ENCODE measurements around the gene PRKCA. TPM values are rescaled to one million over a fixed set of nuclear protein-coding genes. Genes with fewer than 3 reads are reported as not detected.

The PRKCA gene
- total and polyA plus RNA-seq, 9 of the 15 experiments (the other 6 are each of a cell fraction or from before 2014, with no cell fraction given): 3.2 to 33.0 (median 17.8) TPM

- TF ChIP-seq CTCF (IDR thresholded peaks at IDR 0.05 in 2 of 3, conservative IDR thresholded peaks at IDR 0.05 in 1 of 3; ENCODE audit: insufficient read depth in 2 of 3, low read depth in 1 of 3, low read length in 3 of 3) (peak; percentile 39 to 54 (median 48); a peak in 5 of 6 replicates), RAD21 (CRISPR knock-in tag; conservative IDR thresholded peaks at IDR 0.05 in 1 of 2, IDR thresholded peaks at IDR 0.05 in 1 of 2) (peak in 1 of 2 experiments; percentile 53; a peak in 2 of 4 replicates), IFI16 (CRISPR knock-in tag; IDR thresholded peaks at IDR 0.05) (no peak), E2F1 (CRISPR knock-in tag; IDR thresholded peaks at IDR 0.05) (no peak), CC2D1A (IDR thresholded peaks at IDR 0.05) (0 out of 2 replicates have a peak, but pooled peaks have one; percentile 10)
These were observed 8.2 kb downstream of the PRKCA start (continued) for GRCh38 chr17:66310528-66311148.

- no peaks in the 10 kb centered on the region for H3K9me1 ChIP-seq (ENCODE audit: control insufficient read depth, insufficient read depth, low read length)
- no peak for FAIRE-seq
- no peak for TF ChIP-seq GABPB2 (CRISPR knock-in tag; conservative IDR thresholded peaks at IDR 0.05)
- TF ChIP-seq CBFA2T2 (conservative IDR thresholded peaks at IDR 0.05): no peak
These were observed 10.5 kb downstream of the PRKCA start for GRCh38 chr17:66312912-66313311.

More at GRCh38 chr17:66312912-66313311, 10.5 kb downstream of the PRKCA start:
- no peak overlapping the region for H3K27ac ChIP-seq (ENCODE audit: extremely low read depth, low read depth, low read length)
- H3K36me3 ChIP-seq (ENCODE audit: control insufficient read depth, insufficient read depth, low read length): peaks cover 38% of the 10 kb centered on the region
- H3K4me1 ChIP-seq (replicated peaks in 1 of 2; ENCODE audit: control insufficient read depth in 2 of 2, insufficient read depth in 2 of 2, low read length in 2 of 2): peaks cover 3% of the 10 kb centered on the region in 2 experiments; a peak in 1 of 5 replicates
- peaks cover 25% of the 10 kb centered on the region; the same call in 2 of the 3 replicates for H3K79me2 ChIP-seq (ENCODE audit: control insufficient read depth, insufficient read depth, low read length)
- H3K9ac ChIP-seq (ENCODE audit: insufficient read depth in 1 of 2, low read depth in 2 of 2, low read length in 2 of 2): no peak overlapping the region
- intact Hi-C loops (cut with micrococcal nuclease) (no loop called here), in situ Hi-C loops (cut with MboI) (no loop called here)
- ChIA-PET CTCF (ENCODE audit: low intra/inter-chr PET ratio) (no interaction called here), POLR2A (interaction anchor here (1.7 to 2.0 kb wide), 2 partner anchors 9 to 18 kb away, joined by 6 to 7 read pairs; no protein-coding TSS in a partner anchor)
- WGBS (ENCODE audit: insufficient coverage, low coverage, missing lambda C conversion rate): 44% methylated on average over 8 of the region's 8 CpGs
- H3K4me2 ChIP-seq (ENCODE audit: insufficient read depth, low read length): no peak overlapping the region
- H4K20me1 ChIP-seq (replicated peaks; ENCODE audit: control insufficient read depth, insufficient read depth, low read length): no peaks in the 10 kb centered on the region
- no TSS peak for BruUV-seq (replicated peaks)
- DNase-seq (ENCODE audit: extremely low read depth in 1 of 4, low spot score in 3 of 4) (no peak), ATAC-seq (no peak)
- no peak overlapping the region for H2AFZ ChIP-seq (ENCODE audit: low read depth, low read length)
- no peaks in the 10 kb centered on the region for H3K27me3 ChIP-seq (ENCODE audit: control insufficient read depth in 2 of 2, insufficient read depth in 2 of 2, low read length in 2 of 2)
- no peaks in the 10 kb centered on the region for H3K9me3 ChIP-seq (replicated peaks; ENCODE audit: control insufficient read depth, insufficient read depth, low read depth, low read length)
- no peak overlapping the region for H3K4me3 ChIP-seq

All from K562 (cell line).